Smooth muscle cell (in vitro differentiated cells): ENCODE measurements around the gene MYO9B. TPM values are rescaled to one million over a fixed set of nuclear protein-coding genes. Genes with fewer than 3 reads are reported as not detected.
"Not testable (repeated sequence)": the region's sequence is repeated elsewhere in the genome, so short reads cannot be mapped to it uniquely, and the experiment has no call there.

ENCODE experiments used
- DNase-seq: peaks from one replicate; lab custom pipeline; 2025; ENCODE audit not compliant: unreplicated experiment; lab: John Stamatoyannopoulos, UW
- H2AFZ ChIP-seq: fragments of 200-600 bp; sonication (generic); 2 replicates; pipeline ENCODE4 v1.6.0; 2016; ENCODE audit warnings: antibody characterized with exemption, low read depth, mild to moderate bottlenecking
- H3F3A ChIP-seq: fragments of 200-600 bp; sonication (generic); 2 replicates; pipeline ENCODE4 v1.6.0; 2017; ENCODE audit warnings: antibody characterized with exemption, low read depth
- H3K27ac ChIP-seq: fragments of 200-600 bp; sonication (generic); 2 replicates; pipeline ENCODE4 v1.5.1; 2016; ENCODE audit warnings: low read depth, mild to moderate bottlenecking
- H3K27me3 ChIP-seq: fragments of 200-600 bp; sonication (generic); 2 replicates; pipeline ENCODE4 v1.6.1; 2016; ENCODE audit warnings: low read depth, mild to moderate bottlenecking
- H3K36me3 ChIP-seq: fragments of 200-600 bp; sonication (generic); 2 replicates; pipeline ENCODE4 v1.5.1; 2016; ENCODE audit warnings: low read depth
- H3K4me1 ChIP-seq: fragments of 200-600 bp; sonication (generic); 2 replicates; pipeline ENCODE4 v1.5.1; 2016; ENCODE audit warnings: low read depth
- H3K4me2 ChIP-seq: fragments of 200-600 bp; sonication (generic); 2 replicates; pipeline ENCODE4 v1.6.0; 2016; ENCODE audit warnings: mild to moderate bottlenecking
- H3K4me3 ChIP-seq: fragments of 200-600 bp; sonication (generic); 2 replicates; pipeline ENCODE4 v1.5.1; 2016; ENCODE audit warnings: mild to moderate bottlenecking
- H3K79me2 ChIP-seq: fragments of 200-600 bp; sonication (generic); 2 replicates; pipeline ENCODE4 v1.6.0; 2016; ENCODE audit warnings: low read depth, mild to moderate bottlenecking
- H3K9ac ChIP-seq: fragments of 200-600 bp; sonication (generic); 2 replicates; pipeline ENCODE4 v1.6.0; 2016; ENCODE audit warnings: low read depth
- H3K9me3 ChIP-seq: fragments of 200-600 bp; sonication (generic); replicated peaks from 2 replicates; pipeline ENCODE4 v1.5.1; 2016; ENCODE audit warnings: low read depth
- H4K20me1 ChIP-seq: fragments of 200-600 bp; sonication (generic); 2 replicates; pipeline ENCODE4 v1.6.0; 2016; ENCODE audit warnings: low read depth
- WGBS: methylation state at CpG from one replicate; pipeline ENCODE4 v1.1.7; 2016; ENCODE audit warnings: low lambda C conversion rate; 5-methylcytosine and 5-hydroxymethylcytosine counted together
- polyA plus RNA-seq: library from polyadenylated mRNA; unstranded; fragments of >200 nt; fragmentation: Nextera tagmentation; extraction: Ambion mirVana; gene quantifications from 2 replicates; pipeline ENCODE4 v1.2.1, GENCODE V29; 2016
- total RNA-seq: library from RNA; depleted of rRNA; stranded (reverse); fragments of >200 nt; gene quantifications from 2 replicates; pipeline ENCODE4 v1.2.3, GENCODE V29; 2014
- TF ChIP-seq, protein P1 (sequence below): fragments of 200-600 bp; sonication (generic); IDR thresholded peaks from 2 replicates; pipeline ENCODE4 v1.5.1; 2017; ENCODE audit warnings: borderline replicate concordance, mild to moderate bottlenecking, antibody characterized with exemption; ENCODE audit not compliant: insufficient read depth, poor library complexity, severe bottlenecking

The MYO9B gene
- total and polyA plus RNA-seq, 2 experiments from 2014 or later: 44.6 to 46.6 TPM

DNA sequence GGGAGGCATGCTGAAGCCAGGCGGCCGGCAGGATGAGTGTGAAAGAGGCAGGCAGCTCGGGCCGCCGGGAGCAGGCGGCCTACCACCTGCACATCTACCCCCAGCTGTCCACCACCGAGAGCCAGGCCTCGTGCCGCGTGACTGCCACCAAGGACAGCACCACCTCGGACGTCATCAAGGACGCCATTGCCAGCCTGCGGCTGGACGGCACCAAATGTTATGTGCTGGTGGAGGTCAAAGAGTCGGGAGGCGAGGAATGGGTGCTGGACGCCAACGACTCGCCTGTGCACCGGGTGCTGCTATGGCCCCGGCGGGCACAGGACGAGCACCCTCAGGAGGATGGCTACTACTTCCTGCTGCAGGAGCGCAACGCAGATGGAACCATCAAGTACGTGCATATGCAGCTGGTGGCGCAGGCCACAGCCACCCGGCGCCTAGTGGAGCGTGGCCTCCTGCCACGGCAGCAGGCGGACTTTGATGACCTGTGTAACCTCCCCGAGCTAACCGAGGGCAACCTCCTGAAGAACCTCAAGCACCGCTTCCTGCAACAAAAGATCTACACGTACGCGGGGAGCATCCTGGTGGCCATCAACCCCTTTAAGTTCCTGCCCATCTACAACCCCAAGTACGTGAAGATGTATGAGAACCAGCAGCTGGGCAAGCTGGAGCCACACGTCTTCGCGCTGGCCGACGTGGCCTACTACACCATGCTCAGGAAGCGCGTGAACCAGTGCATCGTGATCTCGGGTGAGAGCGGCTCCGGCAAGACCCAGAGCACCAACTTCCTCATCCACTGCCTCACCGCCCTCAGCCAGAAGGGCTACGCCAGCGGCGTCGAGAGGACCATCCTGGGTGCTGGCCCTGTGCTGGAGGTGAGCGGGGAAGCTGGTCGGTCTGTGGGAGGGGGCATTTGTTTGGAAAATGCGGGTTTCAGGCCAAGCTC lies 26.4 kb downstream of the MYO9B start:
- no peak for DNase-seq
- Histone ChIP-seq H3K79me2 (peaks cover 92% of the 10 kb centered on the region), H3K27me3 (no peaks in the 10 kb centered on the region), H3K36me3 (peaks cover 10% of the 10 kb centered on the region), H4K20me1 (peaks cover 29% of the 10 kb centered on the region), H3K27ac (no peak overlapping the region), H3F3A (peaks cover 12% of the 10 kb centered on the region), H3K4me3 (no peak overlapping the region), H3K4me2 (no peak overlapping the region), H3K9ac (no peak overlapping the region), H3K4me1 (peaks cover 4% of the 10 kb centered on the region), H3K9me3 (no peaks in the 10 kb centered on the region), H2AFZ (no peak overlapping the region)
- TF ChIP-seq, protein P1, sequence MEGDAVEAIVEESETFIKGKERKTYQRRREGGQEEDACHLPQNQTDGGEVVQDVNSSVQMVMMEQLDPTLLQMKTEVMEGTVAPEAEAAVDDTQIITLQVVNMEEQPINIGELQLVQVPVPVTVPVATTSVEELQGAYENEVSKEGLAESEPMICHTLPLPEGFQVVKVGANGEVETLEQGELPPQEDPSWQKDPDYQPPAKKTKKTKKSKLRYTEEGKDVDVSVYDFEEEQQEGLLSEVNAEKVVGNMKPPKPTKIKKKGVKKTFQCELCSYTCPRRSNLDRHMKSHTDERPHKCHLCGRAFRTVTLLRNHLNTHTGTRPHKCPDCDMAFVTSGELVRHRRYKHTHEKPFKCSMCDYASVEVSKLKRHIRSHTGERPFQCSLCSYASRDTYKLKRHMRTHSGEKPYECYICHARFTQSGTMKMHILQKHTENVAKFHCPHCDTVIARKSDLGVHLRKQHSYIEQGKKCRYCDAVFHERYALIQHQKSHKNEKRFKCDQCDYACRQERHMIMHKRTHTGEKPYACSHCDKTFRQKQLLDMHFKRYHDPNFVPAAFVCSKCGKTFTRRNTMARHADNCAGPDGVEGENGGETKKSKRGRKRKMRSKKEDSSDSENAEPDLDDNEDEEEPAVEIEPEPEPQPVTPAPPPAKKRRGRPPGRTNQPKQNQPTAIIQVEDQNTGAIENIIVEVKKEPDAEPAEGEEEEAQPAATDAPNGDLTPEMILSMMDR: no peak
- 98% methylated on average over 51 of the region's 59 CpGs for WGBS

DNA sequence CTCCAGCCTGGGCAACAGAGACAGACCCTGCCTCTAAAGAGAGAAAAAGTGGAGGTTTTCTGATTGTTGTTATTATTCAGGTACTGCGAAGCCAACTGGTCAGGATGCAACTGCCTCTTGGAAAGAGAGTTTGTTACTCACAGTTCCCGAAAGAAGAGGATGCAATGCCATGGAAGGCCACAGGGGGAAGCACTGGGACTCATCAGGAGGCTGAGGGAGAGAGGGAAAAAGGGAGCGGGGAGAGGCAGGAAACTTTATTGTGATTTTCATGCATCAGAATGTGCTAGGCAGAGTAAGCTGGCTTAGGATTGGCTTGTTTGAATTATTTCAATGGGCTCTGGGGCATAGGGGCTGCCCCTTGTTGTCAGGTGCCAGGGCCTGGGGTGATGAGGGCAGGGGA lies 27.6 kb downstream of the MYO9B start:
- no peaks in the 10 kb centered on the region for H3K9me3 ChIP-seq
- TF ChIP-seq, protein P1: peak; percentile 53
- no peak overlapping the region for H3K4me3 ChIP-seq
- no peak overlapping the region for H3K9ac ChIP-seq
- no peak overlapping the region for H3K27ac ChIP-seq
- H2AFZ ChIP-seq: no peak overlapping the region
- H4K20me1 ChIP-seq: peaks cover 18% of the 10 kb centered on the region
- peaks cover 85% of the 10 kb centered on the region for H3K79me2 ChIP-seq
- peaks cover 10% of the 10 kb centered on the region for H3K36me3 ChIP-seq
- WGBS: 82% methylated on average over 3 of the region's 3 CpGs
- H3K4me2 ChIP-seq: no peak overlapping the region
- no peaks in the 10 kb centered on the region for H3K27me3 ChIP-seq
- H3K4me1 ChIP-seq: peaks cover 3% of the 10 kb centered on the region
- H3F3A ChIP-seq: peaks cover 12% of the 10 kb centered on the region
- no peak for DNase-seq

DNA sequence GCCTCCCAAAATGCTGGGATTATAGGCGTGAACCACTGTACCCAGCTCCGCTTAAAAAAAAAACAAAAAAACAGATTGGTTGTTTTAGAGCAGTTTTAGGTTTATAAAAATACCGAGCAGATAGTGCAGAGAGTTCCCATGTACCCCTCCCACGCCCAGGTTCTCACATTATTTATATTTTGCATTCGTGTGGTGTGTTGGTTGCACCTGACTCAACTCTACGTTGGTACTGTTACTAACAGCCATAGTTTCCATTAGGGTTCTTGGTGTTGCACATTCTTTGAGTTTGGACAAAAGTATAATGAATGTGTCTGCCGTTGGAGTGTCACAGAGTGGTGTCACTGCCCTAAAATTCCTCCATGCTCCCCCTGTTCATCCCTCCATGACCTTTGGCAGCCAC lies 29.1 kb downstream of the MYO9B start:
- peaks cover 12% of the 10 kb centered on the region for H4K20me1 ChIP-seq
- TF ChIP-seq, protein P1: no peak

DNA sequence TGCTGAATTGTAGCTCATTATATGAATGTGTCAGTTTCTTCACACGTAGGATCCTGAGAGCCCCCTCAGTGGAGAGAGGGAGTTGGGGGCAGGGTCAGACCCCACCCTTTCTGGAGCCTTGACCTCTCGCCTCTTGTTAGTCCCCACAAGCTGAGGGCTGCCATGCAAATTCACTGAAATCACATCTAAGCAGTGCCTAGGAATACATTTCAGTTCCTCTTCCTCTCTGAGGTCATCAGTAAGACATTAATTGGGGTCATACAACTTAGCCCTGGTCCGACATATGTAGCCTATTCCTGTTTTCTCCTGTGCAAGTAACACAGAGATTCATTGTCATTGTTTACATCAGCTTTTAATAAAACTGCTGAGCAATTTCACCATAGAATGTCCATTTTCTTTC lies 30.0 kb downstream of the MYO9B start:
- H3K27ac ChIP-seq: no peak overlapping the region
- no peaks in the 10 kb centered on the region for H3K27me3 ChIP-seq
- H3K36me3 ChIP-seq: peaks cover 10% of the 10 kb centered on the region
- H3K9me3 ChIP-seq: no peaks in the 10 kb centered on the region
- H3F3A ChIP-seq: peaks cover 20% of the 10 kb centered on the region
- H3K79me2 ChIP-seq: peaks cover 77% of the 10 kb centered on the region
- no peak for DNase-seq
- WGBS: 92% methylated on average over 3 of the region's 3 CpGs
- H3K4me3 ChIP-seq: no peak overlapping the region
- no peak overlapping the region for H2AFZ ChIP-seq
- peaks cover 3% of the 10 kb centered on the region for H3K4me1 ChIP-seq
- H4K20me1 ChIP-seq: peaks cover 12% of the 10 kb centered on the region
- TF ChIP-seq, protein P1: no peak
- H3K4me2 ChIP-seq: no peak overlapping the region
- H3K9ac ChIP-seq: no peak overlapping the region

More for the DNA sequence above, 29.1 kb downstream of the MYO9B start:
- H3K36me3 ChIP-seq: peaks cover 10% of the 10 kb centered on the region
- no peak overlapping the region for H3K9ac ChIP-seq
- no peak overlapping the region for H3K27ac ChIP-seq
- H2AFZ ChIP-seq: no peak overlapping the region
- WGBS: 96% methylated on average over 7 of the region's 7 CpGs
- H3K4me3 ChIP-seq: no peak overlapping the region
- H3F3A ChIP-seq: peaks cover 23% of the 10 kb centered on the region
- H3K27me3 ChIP-seq: no peaks in the 10 kb centered on the region
- H3K79me2 ChIP-seq: peaks cover 77% of the 10 kb centered on the region
- no peak for DNase-seq
- no peak overlapping the region for H3K4me2 ChIP-seq
- H3K4me1 ChIP-seq: peaks cover 3% of the 10 kb centered on the region
- no peaks in the 10 kb centered on the region for H3K9me3 ChIP-seq

DNA sequence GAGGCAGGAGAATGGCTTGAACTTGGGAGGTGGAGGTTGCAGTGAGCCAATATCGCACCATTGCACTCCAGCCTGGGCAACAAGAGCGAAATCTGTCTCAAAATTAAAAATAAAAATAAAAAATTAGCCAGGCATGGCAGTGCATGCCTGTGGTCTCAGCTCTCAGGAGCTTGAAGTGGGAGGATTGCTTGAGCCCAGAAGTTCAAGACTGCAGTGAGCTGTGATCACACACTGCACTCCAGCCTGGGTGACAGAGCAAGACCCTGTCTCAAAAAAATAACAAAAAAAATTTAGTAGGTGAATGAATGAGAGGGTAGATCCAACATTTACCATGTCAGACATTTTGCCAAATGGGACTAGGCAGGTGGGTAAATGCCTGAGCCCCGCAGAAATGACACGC lies 31.4 kb downstream of the MYO9B start:
- H3K79me2 ChIP-seq: peaks cover 77% of the 10 kb centered on the region
- not testable (repeated sequence) for H3K27me3 ChIP-seq, H3K4me1 ChIP-seq, DNase-seq, H2AFZ ChIP-seq, H3K9me3 ChIP-seq, H3K4me3 ChIP-seq
- peak overlapping the region; percentile 95 for H3K27ac ChIP-seq
- peak overlapping the region; percentile 80 for H3K9ac ChIP-seq
- WGBS: 96% methylated on average over 4 of the region's 4 CpGs
- H3F3A ChIP-seq: peaks cover 20% of the 10 kb centered on the region
- peak overlapping the region; percentile 65 for H3K4me2 ChIP-seq
- peaks cover 10% of the 10 kb centered on the region for H3K36me3 ChIP-seq
- peaks cover 12% of the 10 kb centered on the region for H4K20me1 ChIP-seq
